ENCODE data around the gene LCAT.

DNA sequence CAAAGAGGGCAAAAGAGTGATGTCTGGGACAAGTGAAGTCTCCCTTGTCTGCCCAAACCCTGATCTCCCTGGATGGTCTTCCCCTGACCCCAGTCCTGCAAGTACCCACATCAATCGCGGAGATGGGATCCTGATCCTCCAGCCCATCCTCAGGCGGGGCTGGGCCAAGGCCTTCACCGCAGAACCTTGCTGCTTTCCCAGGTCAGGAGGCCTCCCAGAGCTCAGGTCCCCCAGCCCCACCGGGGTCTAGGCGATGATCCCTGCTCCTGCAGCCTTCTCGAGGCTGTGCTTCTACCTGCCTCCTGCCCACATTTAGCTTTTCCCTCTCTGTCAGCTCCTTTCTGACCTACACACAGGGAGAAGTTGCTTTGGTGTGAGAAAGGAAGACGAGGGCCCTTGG is 18.2 kb upstream of the LCAT start:
- TF ChIP-seq GABPA (IDR thresholded peaks at IDR 0.05; ENCODE audit: low read depth): no peak
- TF ChIP-seq POLR2AphosphoS5 (IDR thresholded peaks at IDR 0.05; ENCODE audit: low read depth): no peak
- TF ChIP-seq CTCF (IDR thresholded peaks at IDR 0.05; ENCODE audit: insufficient read depth, low read length): no peak
- no peak for TF ChIP-seq SPI1 (IDR thresholded peaks at IDR 0.05; ENCODE audit: borderline replicate concordance, low read depth)
- TF ChIP-seq, protein P1, sequence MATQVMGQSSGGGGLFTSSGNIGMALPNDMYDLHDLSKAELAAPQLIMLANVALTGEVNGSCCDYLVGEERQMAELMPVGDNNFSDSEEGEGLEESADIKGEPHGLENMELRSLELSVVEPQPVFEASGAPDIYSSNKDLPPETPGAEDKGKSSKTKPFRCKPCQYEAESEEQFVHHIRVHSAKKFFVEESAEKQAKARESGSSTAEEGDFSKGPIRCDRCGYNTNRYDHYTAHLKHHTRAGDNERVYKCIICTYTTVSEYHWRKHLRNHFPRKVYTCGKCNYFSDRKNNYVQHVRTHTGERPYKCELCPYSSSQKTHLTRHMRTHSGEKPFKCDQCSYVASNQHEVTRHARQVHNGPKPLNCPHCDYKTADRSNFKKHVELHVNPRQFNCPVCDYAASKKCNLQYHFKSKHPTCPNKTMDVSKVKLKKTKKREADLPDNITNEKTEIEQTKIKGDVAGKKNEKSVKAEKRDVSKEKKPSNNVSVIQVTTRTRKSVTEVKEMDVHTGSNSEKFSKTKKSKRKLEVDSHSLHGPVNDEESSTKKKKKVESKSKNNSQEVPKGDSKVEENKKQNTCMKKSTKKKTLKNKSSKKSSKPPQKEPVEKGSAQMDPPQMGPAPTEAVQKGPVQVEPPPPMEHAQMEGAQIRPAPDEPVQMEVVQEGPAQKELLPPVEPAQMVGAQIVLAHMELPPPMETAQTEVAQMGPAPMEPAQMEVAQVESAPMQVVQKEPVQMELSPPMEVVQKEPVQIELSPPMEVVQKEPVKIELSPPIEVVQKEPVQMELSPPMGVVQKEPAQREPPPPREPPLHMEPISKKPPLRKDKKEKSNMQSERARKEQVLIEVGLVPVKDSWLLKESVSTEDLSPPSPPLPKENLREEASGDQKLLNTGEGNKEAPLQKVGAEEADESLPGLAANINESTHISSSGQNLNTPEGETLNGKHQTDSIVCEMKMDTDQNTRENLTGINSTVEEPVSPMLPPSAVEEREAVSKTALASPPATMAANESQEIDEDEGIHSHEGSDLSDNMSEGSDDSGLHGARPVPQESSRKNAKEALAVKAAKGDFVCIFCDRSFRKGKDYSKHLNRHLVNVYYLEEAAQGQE (IDR thresholded peaks at IDR 0.05; ENCODE audit: insufficient replicate concordance, low read depth): no peak
